A549 (cell line): ENCODE results near the gene ZNF319. TPM values are rescaled to one million over a fixed set of nuclear protein-coding genes. Genes with fewer than 3 reads are reported as not detected.

Experiments used
- ATAC-seq, 2 experiments: fragments of 200-7000 bp in 1 of 2; fragments of >200 bp in 1 of 2; cut with Nextera tagmentation in 1 of 2; cut with Tn5 transposase in 1 of 2; 3 replicates each; pipeline versions ENCODE4 v1.8.0 to v1.9.1; 2018 to 2020; ENCODE audit warnings: mild to moderate bottlenecking in 1 of 2, moderate library complexity in 1 of 2
- CTCF ChIA-PET: fragments of 300-600 bp; sonication (Branson Sonifier 250); formaldehyde crosslinking; extraction: SDS; loops from one replicate; lab custom pipeline; 2021; ENCODE audit warnings: antibody characterized with exemption, inconsistent platforms; lab: Yijun Ruan, JAX
- POLR2A ChIA-PET: fragments of 350-600 bp; formaldehyde crosslinking; extraction: SDS; loops from one replicate; lab custom pipeline; 2021; ENCODE audit warnings: antibody characterized with exemption, inconsistent platforms; lab: Yijun Ruan, JAX
- DNase-seq, 2 experiments: peaks; one replicate each; pipeline versions ENCODE4 v3.0.0 to v3.0.0-alpha.2; 2011 to 2016; ENCODE audit warnings: low read depth in 1 of 2, low spot score in 1 of 2
- FAIRE-seq: peaks from 2 replicates; lab custom pipeline; 2011; peaks lifted over from hg19 to GRCh38; lab: Jason Lieb, UNC
- H3K27ac ChIP-seq, 2 experiments: fragments of >200 bp; sonication (Bioruptor Twin); formaldehyde crosslinking; 3 replicates each; pipeline ENCODE4 v1.5.1; 2016 to 2017
- H3K4me1 ChIP-seq: fragments of >200 bp; sonication (Bioruptor Twin); formaldehyde crosslinking; 3 replicates; pipeline ENCODE4 v1.6.1; 2016
- H3K4me2 ChIP-seq: fragments of >200 bp; sonication (Bioruptor Twin); formaldehyde crosslinking; 3 replicates; pipeline ENCODE4 v1.6.1; 2016
- H3K4me3 ChIP-seq: fragments of >200 bp; sonication (Bioruptor Twin); formaldehyde crosslinking; 3 replicates; pipeline ENCODE4 v1.5.1; 2016
- H3K9me3 ChIP-seq: fragments of >200 bp; sonication (Bioruptor Twin); formaldehyde crosslinking; 3 replicates; pipeline ENCODE4 v1.6.1; 2016
- ATOH8 ChIP-seq: fragments of 250-450 bp; sonication (Bioruptor Pico); IDR thresholded peaks from 2 replicates; pipeline ENCODE4 v1.5.0; 2020; ENCODE audit warnings: low read depth, mild to moderate bottlenecking, moderate library complexity
- BHLHE40 ChIP-seq: IDR thresholded peaks from 2 replicates; pipeline ENCODE4 v1.6.1; 2012; ENCODE audit warnings: low read depth, low read length, inconsistent platforms
- E2F6 ChIP-seq: IDR thresholded peaks from 2 replicates; pipeline ENCODE4 v1.6.1; 2012; ENCODE audit warnings: low read depth, borderline replicate concordance
- EHF ChIP-seq: fragments of 250-450 bp; sonication (Bioruptor Pico); IDR thresholded peaks from 2 replicates; pipeline ENCODE4 v1.5.0; 2020; ENCODE audit warnings: mild to moderate bottlenecking
- HOXA7 ChIP-seq: fragments of 250-450 bp; sonication (Bioruptor Pico); IDR thresholded peaks from 2 replicates; pipeline ENCODE4 v1.5.0; 2020; ENCODE audit warnings: mild to moderate bottlenecking, moderate library complexity
- MAFK ChIP-seq: fragments of 450-650 bp; IDR thresholded peaks from 2 replicates; pipeline ENCODE4 v1.6.1; 2014; ENCODE audit not compliant: partially characterized antibody
- MAX ChIP-seq: IDR thresholded peaks from 2 replicates; pipeline ENCODE4 v1.6.1; 2012
- MAZ ChIP-seq: fragments of 150-350 bp; IDR thresholded peaks from 2 replicates; pipeline ENCODE4 v1.6.1; 2014; ENCODE audit warnings: antibody characterized with exemption, low read depth, low read length, borderline replicate concordance
- MYC ChIP-seq: IDR thresholded peaks from 2 replicates; pipeline ENCODE4 v1.6.1; 2012; ENCODE audit warnings: mild to moderate bottlenecking, inconsistent platforms, low read length, improper control_type of control experiment, borderline replicate concordance
- NFE2L2 ChIP-seq: fragments of 150-350 bp; conservative IDR thresholded peaks from 2 replicates; pipeline ENCODE4 v1.6.1; 2014; ENCODE audit warnings: low read length
- RARB ChIP-seq: fragments of 250-450 bp; sonication (Bioruptor Pico); IDR thresholded peaks from 2 replicates; pipeline ENCODE4 v1.8.0; 2021; ENCODE audit warnings: mild to moderate bottlenecking, moderate library complexity
- REST ChIP-seq: fragments of 200-600 bp; sonication (generic); IDR thresholded peaks from 2 replicates; pipeline ENCODE4 v1.6.1; 2016; ENCODE audit warnings: antibody characterized with exemption, mild to moderate bottlenecking, moderate library complexity
- RFX5 ChIP-seq: fragments of 450-650 bp; IDR thresholded peaks from 2 replicates; pipeline ENCODE4 v1.7.1; 2014; ENCODE audit warnings: antibody characterized with exemption, mild to moderate bottlenecking, moderate library complexity
- ZC3H11A ChIP-seq: fragments of 450-650 bp; IDR thresholded peaks from 2 replicates; pipeline ENCODE4 v1.6.1; 2014; ENCODE audit warnings: antibody characterized with exemption, mild to moderate bottlenecking
- WGBS: methylation state at CpG from one replicate; pipeline ENCODE4 v1.1.6; 2017; ENCODE audit errors: missing lambda C conversion rate; 5-methylcytosine and 5-hydroxymethylcytosine counted together
- polyA plus RNA-seq, 4 experiments: library from polyadenylated mRNA; depleted of rRNA in 3 of 4; stranded (reverse); fragments of >200 nt; fragmentation: RNase III in 1 of 4; extraction: RNeasy Plus Mini Kit Qiagen cat#74134 plus additional on column Dnase treatment in 1 of 4; gene quantifications; 2 replicates in 3 of 4; 3 replicates in 1 of 4; pipeline ENCODE4 v1.2.3, GENCODE V29; 2011 to 2017

ZNF319 gene
- polyA plus RNA-seq, 2 of the 4 experiments (the other 2 are of a cell fraction), result 10.8 to 11.3 TPM

GRCh38 chr16:57985204-57986181 is 15.0 kb downstream of the ZNF319 start:
- WGBS, result 65% methylated on average over 35 of the region's 62 CpGs
- H3K4me1 ChIP-seq, result peaks cover 12% of the 10 kb centered on the region
- CTCF ChIA-PET, result interaction anchor here (1.0 to 5.3 kb wide), 3 partner anchors 86 to 385 kb away, joined by 3 to 25 read pairs (median 3); no protein-coding TSS in a partner anchor
- FAIRE-seq (no peak), ATAC-seq (peak; percentile 16 to 57; a peak in 3 of 6 replicates), DNase-seq (no peak)
- peak overlapping the region; percentile 96 for H3K4me2 ChIP-seq
- TF ChIP-seq MAZ, result no peak
- no peak for TF ChIP-seq BHLHE40
- no peak for TF ChIP-seq REST
- TF ChIP-seq MAFK, result no peak
- TF ChIP-seq RARB (CRISPR knock-in tag), result no peak
- no peak for TF ChIP-seq HOXA7 (CRISPR knock-in tag)
- no peak for TF ChIP-seq MYC
- TF ChIP-seq RFX5, result no peak
- H3K4me3 ChIP-seq, result peak overlapping the region; percentile 54
- POLR2A ChIA-PET, result no interaction called here
- no peaks in the 10 kb centered on the region for H3K9me3 ChIP-seq
- peak overlapping the region in 1 of 2 experiments; percentile 86; a peak in 3 of 6 replicates for H3K27ac ChIP-seq

- 64% methylated on average over 13 of the region's 64 CpGs for WGBS
- Histone ChIP-seq H3K4me2 (peak overlapping the region; percentile 96), H3K4me1 (peaks cover 12% of the 10 kb centered on the region), H3K4me3 (peak overlapping the region; percentile 54), H3K9me3 (no peaks in the 10 kb centered on the region), H3K27ac (peak overlapping the region; percentile 71 to 86)
- TF ChIP-seq E2F6, result peak; percentile 64
- TF ChIP-seq ATOH8 (CRISPR knock-in tag), result peak; percentile 57; the same call in 1 of the 2 replicates
- peak; percentile 83 for TF ChIP-seq MAX
- peak; percentile 10; the same call in 1 of the 2 replicates for TF ChIP-seq EHF (CRISPR knock-in tag)
- no peak for TF ChIP-seq NFE2L2
- TF ChIP-seq ZC3H11A, result no peak
- DNase-seq (peak; percentile 69 to 87), ATAC-seq (peak; percentile 73 to 93), FAIRE-seq (no peak)
- POLR2A ChIA-PET, result no interaction called here
- CTCF ChIA-PET, result interaction anchor here (0.9 to 1.3 kb wide), 4 partner anchors 8 to 384 kb away, joined by 3 to 4 read pairs (median 3); a partner anchor contains a TSS
These were observed 15.8 kb downstream of the ZNF319 start for GRCh38 chr16:57984443-57985203.
